NCI-H2081 (cell line): Measurements from ENCODE around the gene DAPK1.
"Not testable (repeated sequence)": the region's sequence is repeated elsewhere in the genome, so short reads cannot be mapped to it uniquely, and the experiment has no call there.

Source experiments
- DNase-seq, 2 experiments: peaks; one replicate each; lab custom pipeline; 2025; lab: John Stamatoyannopoulos, UW

The DAPK1 gene

DNA sequence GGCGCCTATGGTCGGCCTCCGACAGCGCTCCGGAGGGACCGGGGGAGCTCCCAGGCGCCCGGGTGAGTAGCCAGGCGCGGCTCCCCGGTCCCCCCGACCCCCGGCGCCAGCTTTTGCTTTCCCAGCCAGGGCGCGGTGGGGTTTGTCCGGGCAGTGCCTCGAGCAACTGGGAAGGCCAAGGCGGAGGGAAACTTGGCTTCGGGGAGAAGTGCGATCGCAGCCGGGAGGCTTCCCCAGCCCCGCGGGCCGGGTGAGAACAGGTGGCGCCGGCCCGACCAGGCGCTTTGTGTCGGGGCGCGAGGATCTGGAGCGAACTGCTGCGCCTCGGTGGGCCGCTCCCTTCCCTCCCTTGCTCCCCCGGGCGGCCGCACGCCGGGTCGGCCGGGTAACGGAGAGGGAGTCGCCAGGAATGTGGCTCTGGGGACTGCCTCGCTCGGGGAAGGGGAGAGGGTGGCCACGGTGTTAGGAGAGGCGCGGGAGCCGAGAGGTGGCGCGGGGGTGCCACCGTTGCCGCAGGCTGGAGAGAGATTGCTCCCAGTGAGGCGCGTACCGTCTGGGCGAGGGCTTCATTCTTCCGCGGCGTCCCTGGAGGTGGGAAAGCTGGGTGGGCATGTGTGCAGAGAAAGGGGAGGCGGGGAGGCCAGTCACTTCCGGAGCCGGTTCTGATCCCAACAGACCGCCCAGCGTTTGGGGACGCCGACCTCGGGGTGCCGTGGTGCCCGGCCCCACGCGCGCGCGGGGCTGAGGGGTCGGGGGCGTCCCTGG is 561 bp downstream of the DAPK1 start:
- peak; percentile 46 to 60 for DNase-seq

- DNase-seq: peak in 1 of 2 experiments; percentile 27
Observed at GRCh38 chr9:87498811-87499360, 1.2 kb downstream of the DAPK1 start.

GRCh38 chr9:87499424-87500017 is 1.9 kb downstream of the DAPK1 start:
- no peak for DNase-seq

- no peak for DNase-seq
Observed at GRCh38 chr9:87500491-87501270, 3.0 kb downstream of the DAPK1 start.

GRCh38 chr9:87501271-87501656 is 3.6 kb downstream of the DAPK1 start:
- DNase-seq: not testable (repeated sequence)

DNA sequence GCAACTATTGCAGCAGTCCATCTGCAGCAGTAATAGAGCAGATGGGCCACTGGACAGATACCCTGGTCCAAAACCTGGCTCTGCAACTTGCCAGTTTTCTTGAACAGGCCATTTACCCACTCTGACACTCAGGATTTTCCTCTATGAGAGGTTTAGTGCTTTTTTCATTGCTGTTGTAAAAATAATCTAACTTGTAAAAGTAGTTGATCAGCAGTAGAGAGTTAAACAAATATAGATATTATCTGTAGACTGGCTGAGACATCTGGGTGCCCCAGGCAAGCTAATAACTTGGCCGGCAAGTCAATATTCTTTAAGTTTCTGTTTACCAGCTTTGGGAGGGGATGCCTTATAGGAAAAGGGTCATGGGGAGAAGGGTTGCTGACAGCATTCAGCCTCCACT is 4.1 kb downstream of the DAPK1 start:
- no peak for DNase-seq

DNA sequence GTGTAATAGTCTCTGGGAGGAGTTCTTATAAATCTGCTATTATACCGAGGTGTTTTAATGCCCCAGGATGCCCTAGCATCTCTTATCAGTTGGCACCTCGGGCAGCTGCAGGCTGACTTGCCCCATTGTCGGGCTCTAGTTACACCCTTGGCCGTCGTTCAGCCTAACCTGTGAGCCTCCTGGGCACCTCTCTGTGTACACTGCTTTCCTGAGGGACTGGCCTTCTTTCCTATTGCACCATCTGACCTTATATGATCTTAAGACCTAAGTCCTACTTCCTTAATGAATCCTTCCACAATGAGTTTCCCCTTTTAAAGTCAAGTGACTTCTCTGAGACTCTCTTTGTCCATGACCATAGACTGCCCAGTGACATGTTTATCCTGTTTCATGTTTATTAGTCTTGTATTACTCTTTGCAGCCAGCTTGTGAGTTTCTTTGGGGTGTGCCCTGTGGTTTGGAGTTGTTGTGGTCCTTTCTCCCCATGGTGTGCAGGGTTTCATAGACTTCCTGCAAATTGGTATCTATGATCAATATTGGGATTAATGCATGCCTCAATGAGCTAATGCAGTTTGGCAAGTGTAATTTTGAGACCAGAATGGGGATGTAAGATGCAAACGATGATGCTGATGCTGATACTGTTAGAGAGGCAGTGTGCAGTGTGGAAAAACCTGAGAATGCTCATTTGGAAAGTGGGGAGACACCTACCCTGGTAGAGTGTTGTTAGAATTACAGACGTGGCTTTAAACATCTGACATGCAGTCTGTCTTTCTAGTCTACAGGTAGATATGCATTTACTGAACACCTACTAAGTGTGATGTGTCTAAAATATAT is 4.9 kb downstream of the DAPK1 start:
- DNase-seq: no peak

DNA sequence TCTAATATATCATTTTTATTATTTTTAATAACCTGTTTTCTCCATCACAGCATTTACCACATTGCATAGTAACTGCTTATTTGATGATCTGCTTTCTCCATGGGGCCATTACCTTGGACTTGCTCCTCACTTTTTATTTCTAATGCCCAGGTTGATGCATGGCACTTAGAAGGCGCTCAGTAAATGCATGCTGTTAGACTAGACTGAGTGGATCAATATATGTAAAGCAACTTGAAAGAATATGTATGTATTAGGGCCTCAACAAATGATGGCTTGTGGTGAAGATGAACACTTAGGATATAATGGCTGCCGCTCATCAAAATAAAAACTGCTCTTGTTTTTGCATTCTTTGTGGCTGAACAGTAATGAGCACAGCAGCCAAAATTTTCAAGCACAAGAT is 5.8 kb downstream of the DAPK1 start:
- DNase-seq: no peak

GRCh38 chr9:87503927-87504326 is 6.3 kb downstream of the DAPK1 start:
- no peak for DNase-seq

GRCh38 chr9:87504938-87505337 is 7.3 kb downstream of the DAPK1 start:
- no peak for DNase-seq

DNA sequence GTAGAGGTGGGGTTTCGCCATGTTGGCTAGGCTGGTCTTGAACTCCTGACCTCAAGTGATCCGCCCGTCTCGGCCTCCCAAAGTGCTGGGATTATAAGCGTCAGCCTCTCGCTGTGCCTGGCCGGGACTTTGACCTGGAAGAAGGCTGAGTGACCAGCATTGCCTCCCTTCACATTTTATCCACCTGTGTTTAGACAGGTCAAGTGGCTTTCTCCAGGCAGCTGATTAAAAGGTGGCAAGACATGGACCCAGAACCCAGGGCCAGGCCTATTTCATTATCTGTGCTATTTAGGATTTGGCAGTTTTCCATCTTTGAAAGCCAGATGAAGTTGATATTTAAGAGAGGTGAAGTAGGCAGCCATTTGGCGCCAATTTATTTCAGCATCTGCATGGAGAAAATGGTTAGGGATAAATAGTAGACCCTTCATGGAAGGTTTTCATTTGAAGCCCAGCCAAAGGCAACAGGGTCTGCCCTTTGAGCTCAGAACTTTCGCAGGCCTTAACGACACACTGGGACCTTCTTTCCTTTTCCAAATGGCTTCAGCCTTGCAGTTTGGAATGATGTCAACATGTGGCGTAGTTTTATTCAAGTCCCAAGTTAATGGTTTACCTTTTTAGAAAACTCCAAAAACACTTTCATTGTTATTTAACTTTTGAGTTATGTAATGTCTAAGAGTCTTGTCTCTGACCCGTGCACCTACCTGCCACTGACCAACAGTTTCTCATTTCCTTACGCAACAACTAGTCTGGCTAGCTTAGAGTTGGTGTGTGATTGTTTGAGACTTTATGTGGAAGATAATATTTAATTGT is 8.4 kb downstream of the DAPK1 start:
- no peak for DNase-seq

DNA sequence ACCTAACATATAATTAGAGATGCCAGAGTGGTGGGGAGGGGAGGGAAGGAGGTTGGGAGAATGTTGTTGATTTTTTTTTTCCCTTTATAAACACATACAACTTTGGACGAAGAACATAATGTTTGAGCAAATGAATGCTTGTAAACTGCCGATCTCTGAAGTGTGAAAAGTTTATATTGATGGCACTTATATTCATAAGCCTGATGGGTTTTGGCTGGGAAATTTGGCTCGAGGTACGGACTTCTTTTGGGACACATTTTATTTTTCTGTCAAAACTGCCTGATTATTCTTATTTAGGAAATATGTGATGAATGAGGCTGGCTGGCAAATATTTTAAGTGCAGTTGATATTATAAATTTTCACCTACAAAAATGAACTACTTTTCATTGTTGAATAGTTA is 9.9 kb downstream of the DAPK1 start:
- no peak for DNase-seq

GRCh38 chr9:87510252-87510683 is 12.6 kb downstream of the DAPK1 start:
- DNase-seq: no peak

DNA sequence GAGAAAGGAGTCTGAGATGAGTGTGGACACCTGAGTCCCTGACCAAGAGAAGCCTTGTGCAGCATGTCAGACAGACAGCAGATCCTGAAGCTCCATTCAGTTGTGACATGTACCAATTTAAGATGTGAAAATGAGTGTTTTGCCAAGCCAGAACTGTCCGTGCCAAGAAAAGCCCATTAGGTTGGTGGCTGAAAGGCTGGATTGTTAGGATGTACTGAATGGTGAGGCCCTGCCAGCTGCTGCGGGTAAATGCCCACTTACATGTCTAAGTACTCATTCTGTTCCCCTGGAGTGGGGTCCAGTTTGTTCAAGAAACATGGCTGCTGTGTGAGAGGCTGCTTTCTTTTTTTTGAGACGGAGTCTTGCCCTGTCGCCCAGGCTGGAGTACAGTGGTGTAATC is 14.6 kb downstream of the DAPK1 start:
- DNase-seq: peak; percentile 41 to 77

- no peak for DNase-seq
Observed at GRCh38 chr9:87513161-87513560, 15.5 kb downstream of the DAPK1 start.

DNA sequence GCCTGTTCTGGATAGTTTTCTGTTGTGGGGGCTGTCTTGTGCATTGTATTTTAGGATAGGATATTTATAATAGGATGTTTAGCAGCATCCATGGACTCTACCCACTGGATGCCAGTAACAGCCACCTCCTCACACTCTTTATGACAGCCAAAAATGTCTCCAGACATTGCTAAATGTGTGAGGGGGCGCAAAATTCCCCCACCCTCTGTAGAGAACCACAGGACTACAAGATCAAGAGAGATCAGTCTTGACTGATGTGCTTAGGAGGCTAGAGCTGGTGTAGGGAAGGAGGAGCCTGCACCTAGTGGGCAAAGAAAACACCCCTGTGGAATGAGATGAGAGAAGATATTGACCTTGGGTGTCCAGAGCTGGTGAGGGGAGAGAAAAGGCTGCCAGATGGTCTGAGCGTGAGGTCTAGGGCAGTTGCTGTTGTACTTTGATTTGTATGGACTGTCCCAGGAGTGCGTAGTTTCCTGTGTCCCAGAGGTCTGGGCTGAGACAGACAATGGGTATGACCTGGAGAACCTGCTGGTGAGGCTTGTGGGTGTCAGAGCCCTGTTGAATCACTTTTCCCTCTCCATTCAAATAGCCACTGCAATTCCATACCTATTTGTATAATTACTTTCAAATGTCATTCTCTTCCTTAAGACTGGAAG is 16.3 kb downstream of the DAPK1 start:
- DNase-seq: no peak

DNA sequence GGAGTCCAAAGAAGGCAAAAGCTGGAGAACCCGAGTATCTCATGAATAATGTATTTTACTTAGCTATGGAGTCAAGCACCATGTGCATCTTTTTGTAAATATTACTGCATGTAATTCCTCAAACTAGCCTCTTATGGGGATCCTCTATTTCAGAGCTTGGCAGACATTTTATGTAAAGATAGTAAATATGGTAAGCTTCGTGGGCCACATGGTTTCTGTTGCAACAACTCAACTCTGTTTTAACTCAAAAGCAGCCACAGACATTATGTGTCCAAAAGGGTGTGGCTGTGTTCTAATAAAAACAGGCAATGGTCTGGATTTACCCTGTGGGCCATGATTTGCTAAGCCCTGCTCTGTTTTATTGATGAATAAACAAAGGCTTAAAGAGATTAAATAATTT is 17.3 kb downstream of the DAPK1 start:
- no peak for DNase-seq

- no peak for DNase-seq
Observed at GRCh38 chr9:87515588-87516221, 18.0 kb downstream of the DAPK1 start.

DNA sequence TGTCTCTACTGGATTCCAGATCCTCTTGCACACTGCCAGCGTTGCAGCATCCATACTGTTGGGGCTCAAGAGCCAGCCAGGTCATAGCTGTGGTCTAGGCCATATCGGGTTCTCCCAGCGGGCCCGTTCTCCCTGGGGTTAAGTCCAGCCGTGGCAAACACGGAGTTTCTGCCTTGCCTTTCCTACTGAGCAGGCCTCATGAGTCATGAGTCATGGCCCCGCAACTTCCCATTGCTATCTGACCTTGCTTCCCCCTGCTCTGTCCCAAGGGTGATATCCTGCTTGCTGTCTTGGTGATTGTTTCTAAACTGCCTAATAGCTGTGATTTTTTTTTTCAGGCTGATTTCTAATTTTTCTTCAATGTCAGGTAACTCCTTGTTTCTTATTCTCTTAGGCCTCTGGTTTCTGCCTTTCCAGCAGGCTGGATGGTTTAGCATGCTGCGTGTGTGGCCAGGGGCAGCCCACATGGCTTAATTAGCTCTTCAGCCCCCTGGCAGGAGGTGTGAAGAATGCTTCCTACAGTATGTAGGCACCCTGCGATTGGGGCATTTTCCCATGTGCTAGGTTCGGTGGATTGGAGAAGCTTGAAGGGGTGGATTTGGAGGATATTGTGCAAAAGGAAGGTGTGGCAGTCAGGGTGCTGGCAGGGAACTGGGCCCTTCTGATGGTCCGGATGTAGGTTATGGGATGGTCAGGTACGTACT is 18.7 kb downstream of the DAPK1 start:
- no peak for DNase-seq
